CD4-positive, alpha-beta T cell treated with Interleukin-4 for 4 hours (primary cell): ENCODE data around the gene TPRG1.

Experiments
- DNase-seq: peaks from one replicate; pipeline ENCODE4 v3.0.0-alpha.2; 2020

TPRG1 gene

GRCh38 chr3:189361103-189361835, 189.5 kb downstream of the TPRG1 start:
- no peak for DNase-seq

GRCh38 chr3:189363590-189364255, 192.0 kb downstream of the TPRG1 start:
- DNase-seq: no peak

GRCh38 chr3:189365609-189366564, 194.1 kb downstream of the TPRG1 start:
- DNase-seq: no peak

- DNase-seq: no peak
Measured at GRCh38 chr3:189368384-189368783, 196.6 kb downstream of the TPRG1 start.

GRCh38 chr3:189369636-189370035, 197.9 kb downstream of the TPRG1 start:
- no peak for DNase-seq

GRCh38 chr3:189372243-189372642, 200.5 kb downstream of the TPRG1 start:
- DNase-seq: no peak
